ENCODE results near the gene TEK. TPM values are rescaled to one million over a fixed set of nuclear protein-coding genes. Genes with fewer than 3 reads are reported as not detected.

Gene TEK
- total and polyA plus RNA-seq, 2 experiments from 2014 or later = 1.9 to 9.4 TPM

DNA sequence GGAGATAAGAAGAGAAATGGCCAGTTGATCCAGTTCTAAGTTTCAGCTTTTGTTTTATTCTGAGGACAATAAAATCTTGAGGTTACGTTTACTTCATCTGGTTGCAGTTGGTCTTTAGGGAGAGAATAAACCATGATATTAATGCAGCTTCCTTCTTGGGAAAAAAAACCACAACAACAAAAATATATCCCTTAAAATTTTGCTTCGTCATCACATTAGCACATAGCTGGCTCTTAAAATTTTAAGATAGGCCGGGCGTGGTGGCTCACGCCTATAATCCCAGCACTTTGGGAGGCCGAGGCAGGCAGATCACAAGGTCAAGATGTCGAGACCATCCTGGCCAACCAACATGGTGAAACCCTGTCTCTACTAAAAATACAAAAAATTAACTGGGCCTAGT lies 101.6 kb downstream of the TEK start (continued):
- TF ChIP-seq, protein P1, sequence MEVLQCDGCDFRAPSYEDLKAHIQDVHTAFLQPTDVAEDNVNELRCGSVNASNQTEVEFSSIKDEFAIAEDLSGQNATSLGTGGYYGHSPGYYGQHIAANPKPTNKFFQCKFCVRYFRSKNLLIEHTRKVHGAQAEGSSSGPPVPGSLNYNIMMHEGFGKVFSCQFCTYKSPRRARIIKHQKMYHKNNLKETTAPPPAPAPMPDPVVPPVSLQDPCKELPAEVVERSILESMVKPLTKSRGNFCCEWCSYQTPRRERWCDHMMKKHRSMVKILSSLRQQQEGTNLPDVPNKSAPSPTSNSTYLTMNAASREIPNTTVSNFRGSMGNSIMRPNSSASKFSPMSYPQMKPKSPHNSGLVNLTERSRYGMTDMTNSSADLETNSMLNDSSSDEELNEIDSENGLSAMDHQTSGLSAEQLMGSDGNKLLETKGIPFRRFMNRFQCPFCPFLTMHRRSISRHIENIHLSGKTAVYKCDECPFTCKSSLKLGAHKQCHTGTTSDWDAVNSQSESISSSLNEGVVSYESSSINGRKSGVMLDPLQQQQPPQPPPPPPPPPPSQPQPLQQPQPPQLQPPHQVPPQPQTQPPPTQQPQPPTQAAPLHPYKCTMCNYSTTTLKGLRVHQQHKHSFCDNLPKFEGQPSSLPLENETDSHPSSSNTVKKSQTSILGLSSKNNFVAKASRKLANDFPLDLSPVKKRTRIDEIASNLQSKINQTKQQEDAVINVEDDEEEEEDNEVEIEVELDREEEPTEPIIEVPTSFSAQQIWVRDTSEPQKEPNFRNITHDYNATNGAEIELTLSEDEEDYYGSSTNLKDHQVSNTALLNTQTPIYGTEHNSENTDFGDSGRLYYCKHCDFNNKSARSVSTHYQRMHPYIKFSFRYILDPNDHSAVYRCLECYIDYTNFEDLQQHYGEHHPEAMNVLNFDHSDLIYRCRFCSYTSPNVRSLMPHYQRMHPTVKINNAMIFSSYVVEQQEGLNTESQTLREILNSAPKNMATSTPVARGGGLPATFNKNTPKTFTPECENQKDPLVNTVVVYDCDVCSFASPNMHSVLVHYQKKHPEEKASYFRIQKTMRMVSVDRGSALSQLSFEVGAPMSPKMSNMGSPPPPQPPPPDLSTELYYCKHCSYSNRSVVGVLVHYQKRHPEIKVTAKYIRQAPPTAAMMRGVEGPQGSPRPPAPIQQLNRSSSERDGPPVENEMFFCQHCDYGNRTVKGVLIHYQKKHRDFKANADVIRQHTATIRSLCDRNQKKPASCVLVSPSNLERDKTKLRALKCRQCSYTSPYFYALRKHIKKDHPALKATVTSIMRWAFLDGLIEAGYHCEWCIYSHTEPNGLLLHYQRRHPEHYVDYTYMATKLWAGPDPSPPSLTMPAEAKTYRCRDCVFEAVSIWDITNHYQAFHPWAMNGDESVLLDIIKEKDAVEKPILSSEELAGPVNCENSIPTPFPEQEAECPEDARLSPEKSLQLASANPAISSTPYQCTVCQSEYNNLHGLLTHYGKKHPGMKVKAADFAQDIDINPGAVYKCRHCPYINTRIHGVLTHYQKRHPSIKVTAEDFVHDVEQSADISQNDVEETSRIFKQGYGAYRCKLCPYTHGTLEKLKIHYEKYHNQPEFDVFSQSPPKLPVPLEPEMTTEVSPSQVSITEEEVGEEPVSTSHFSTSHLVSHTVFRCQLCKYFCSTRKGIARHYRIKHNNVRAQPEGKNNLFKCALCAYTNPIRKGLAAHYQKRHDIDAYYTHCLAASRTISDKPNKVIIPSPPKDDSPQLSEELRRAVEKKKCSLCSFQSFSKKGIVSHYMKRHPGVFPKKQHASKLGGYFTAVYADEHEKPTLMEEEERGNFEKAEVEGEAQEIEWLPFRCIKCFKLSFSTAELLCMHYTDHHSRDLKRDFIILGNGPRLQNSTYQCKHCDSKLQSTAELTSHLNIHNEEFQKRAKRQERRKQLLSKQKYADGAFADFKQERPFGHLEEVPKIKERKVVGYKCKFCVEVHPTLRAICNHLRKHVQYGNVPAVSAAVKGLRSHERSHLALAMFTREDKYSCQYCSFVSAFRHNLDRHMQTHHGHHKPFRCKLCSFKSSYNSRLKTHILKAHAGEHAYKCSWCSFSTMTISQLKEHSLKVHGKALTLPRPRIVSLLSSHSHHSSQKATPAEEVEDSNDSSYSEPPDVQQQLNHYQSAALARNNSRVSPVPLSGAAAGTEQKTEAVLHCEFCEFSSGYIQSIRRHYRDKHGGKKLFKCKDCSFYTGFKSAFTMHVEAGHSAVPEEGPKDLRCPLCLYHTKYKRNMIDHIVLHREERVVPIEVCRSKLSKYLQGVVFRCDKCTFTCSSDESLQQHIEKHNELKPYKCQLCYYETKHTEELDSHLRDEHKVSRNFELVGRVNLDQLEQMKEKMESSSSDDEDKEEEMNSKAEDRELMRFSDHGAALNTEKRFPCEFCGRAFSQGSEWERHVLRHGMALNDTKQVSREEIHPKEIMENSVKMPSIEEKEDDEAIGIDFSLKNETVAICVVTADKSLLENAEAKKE (CRISPR knock-in tag; IDR thresholded peaks at IDR 0.05) = no peak
- TF ChIP-seq CREB1 (CRISPR knock-in tag; IDR thresholded peaks at IDR 0.05; ENCODE audit: low read depth) (no peak), JUNB (IDR thresholded peaks at IDR 0.05; ENCODE audit: unreplicated experiment) (no peak)

- H3K27me3 Mint-ChIP-seq (ENCODE audit: insufficient read depth, low read depth, poor library complexity) = no peaks in the 10 kb centered on the region
- no peak for ATAC-seq
- H3K27ac ChIP-seq (ENCODE audit: low read depth) = no peak overlapping the region
- TF ChIP-seq, protein P2, sequence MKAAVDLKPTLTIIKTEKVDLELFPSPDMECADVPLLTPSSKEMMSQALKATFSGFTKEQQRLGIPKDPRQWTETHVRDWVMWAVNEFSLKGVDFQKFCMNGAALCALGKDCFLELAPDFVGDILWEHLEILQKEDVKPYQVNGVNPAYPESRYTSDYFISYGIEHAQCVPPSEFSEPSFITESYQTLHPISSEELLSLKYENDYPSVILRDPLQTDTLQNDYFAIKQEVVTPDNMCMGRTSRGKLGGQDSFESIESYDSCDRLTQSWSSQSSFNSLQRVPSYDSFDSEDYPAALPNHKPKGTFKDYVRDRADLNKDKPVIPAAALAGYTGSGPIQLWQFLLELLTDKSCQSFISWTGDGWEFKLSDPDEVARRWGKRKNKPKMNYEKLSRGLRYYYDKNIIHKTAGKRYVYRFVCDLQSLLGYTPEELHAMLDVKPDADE (IDR thresholded peaks at IDR 0.05) = no peak
- TF ChIP-seq ZNF331 (CRISPR knock-in tag; IDR thresholded peaks at IDR 0.05; ENCODE audit: low read depth) (no peak), ZNF114 (CRISPR knock-in tag; IDR thresholded peaks at IDR 0.05) (no peak), STAT1 (IDR thresholded peaks at IDR 0.05; ENCODE audit: unreplicated experiment) (no peak)
- TF ChIP-seq, protein P1 (CRISPR knock-in tag; IDR thresholded peaks at IDR 0.05) = no peak
Observed at GRCh38 chr9:27212191-27212590, 103.2 kb downstream of the TEK start.

More at GRCh38 chr9:27212191-27212590, 103.2 kb downstream of the TEK start:
- H3K9me2 ChIP-seq (ENCODE audit: insufficient read depth) = peaks cover 5% of the 10 kb centered on the region; the same call in 1 of the 2 replicates
- no peak overlapping the region for H3K4me2 ChIP-seq
- no peak overlapping the region for H2AFZ ChIP-seq
- H3K4me3 ChIP-seq = no peak overlapping the region
- H3F3A ChIP-seq (replicated peaks; ENCODE audit: low read depth) = no peaks in the 10 kb centered on the region
- Mint-ChIP-seq H3K27ac (no peak overlapping the region), H3K4me1 (no peaks in the 10 kb centered on the region), H3K4me3 (no peak overlapping the region), H3K9me3 (no peaks in the 10 kb centered on the region), H3K36me3 (ENCODE audit: low read depth) (no peaks in the 10 kb centered on the region)
- no peaks in the 10 kb centered on the region for H3K4me1 ChIP-seq (ENCODE audit: insufficient read depth)
- H3K27me3 ChIP-seq (ENCODE audit: insufficient read depth) = no peaks in the 10 kb centered on the region
- H3K79me2 ChIP-seq (replicated peaks; ENCODE audit: insufficient read depth) = no peaks in the 10 kb centered on the region
- DNase-seq (ENCODE audit: low spot score) = no peak
- no peaks in the 10 kb centered on the region for H3K36me3 ChIP-seq (ENCODE audit: insufficient read depth)
- no peaks in the 10 kb centered on the region for H4K20me1 ChIP-seq (replicated peaks; ENCODE audit: insufficient read depth)

Measured in GM23338 (cell line).